ENCODE measurements around the gene KLF9. TPM values are rescaled to one million over a fixed set of nuclear protein-coding genes. Genes with fewer than 3 reads are reported as not detected.
A peak's percentile ranks its signal among the peaks of the same experiment; 100 is the strongest.

KLF9 gene
- total and polyA plus RNA-seq, 9 of the 15 experiments (the other 6 are each of a cell fraction or from before 2014, with no cell fraction given), result 3.3 to 11.9 (median 6.9) TPM

DNA sequence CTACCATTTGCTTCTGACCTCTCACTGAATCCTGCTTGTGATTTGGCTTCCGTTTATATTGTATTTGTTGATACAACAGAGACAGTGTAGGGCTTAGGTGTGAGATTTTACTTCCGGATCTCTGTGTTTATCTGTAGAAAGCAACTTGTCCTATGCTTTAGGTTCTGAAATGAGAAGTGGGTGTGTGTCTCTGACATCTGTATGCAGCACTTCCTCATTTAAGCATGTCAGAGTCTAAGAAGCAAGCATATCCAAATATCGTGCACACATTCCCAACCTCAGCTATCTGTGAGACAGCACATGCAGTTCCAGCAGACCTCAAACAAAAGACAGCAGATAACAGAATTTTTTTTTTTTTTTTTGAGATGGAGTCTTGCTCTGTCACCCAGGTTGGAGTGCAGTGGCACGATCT lies 16.3 kb downstream of the KLF9 start (continued):
- TF ChIP-seq, protein P1, sequence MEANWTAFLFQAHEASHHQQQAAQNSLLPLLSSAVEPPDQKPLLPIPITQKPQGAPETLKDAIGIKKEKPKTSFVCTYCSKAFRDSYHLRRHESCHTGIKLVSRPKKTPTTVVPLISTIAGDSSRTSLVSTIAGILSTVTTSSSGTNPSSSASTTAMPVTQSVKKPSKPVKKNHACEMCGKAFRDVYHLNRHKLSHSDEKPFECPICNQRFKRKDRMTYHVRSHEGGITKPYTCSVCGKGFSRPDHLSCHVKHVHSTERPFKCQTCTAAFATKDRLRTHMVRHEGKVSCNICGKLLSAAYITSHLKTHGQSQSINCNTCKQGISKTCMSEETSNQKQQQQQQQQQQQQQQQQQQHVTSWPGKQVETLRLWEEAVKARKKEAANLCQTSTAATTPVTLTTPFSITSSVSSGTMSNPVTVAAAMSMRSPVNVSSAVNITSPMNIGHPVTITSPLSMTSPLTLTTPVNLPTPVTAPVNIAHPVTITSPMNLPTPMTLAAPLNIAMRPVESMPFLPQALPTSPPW (CRISPR knock-in tag; IDR thresholded peaks at IDR 0.05), result peak; percentile 45
- TF ChIP-seq GATAD2B (IDR thresholded peaks at IDR 0.05; ENCODE audit: borderline replicate concordance) (no peak; the same call in 1 of the 2 replicates), TEAD4 (IDR thresholded peaks at IDR 0.05; ENCODE audit: low read length) (peak; percentile 95), TEAD4 (CRISPR knock-in tag; IDR thresholded peaks at IDR 0.05; ENCODE audit: borderline replicate concordance) (no peak), NUFIP1 (IDR thresholded peaks at IDR 0.05; ENCODE audit: partially characterized antibody) (no peak), ADNP (tag; IDR thresholded peaks at IDR 0.05) (no peak), TBP (optimal IDR thresholded peaks at IDR 0.05; ENCODE audit: low read depth, low read length) (no peak), KLF10 (CRISPR knock-in tag; IDR thresholded peaks at IDR 0.05) (no peak), ATF4 (CRISPR knock-in tag; IDR thresholded peaks at IDR 0.05) (no peak), ZNF347 (CRISPR knock-in tag; IDR thresholded peaks at IDR 0.05; ENCODE audit: low read depth) (no peak), RNF2 (IDR thresholded peaks at IDR 0.05) (peak; percentile 38; the same call in 1 of the 2 replicates), MCM2 (IDR thresholded peaks at IDR 0.05; ENCODE audit: low read depth) (no peak), ZNF232 (CRISPR knock-in tag; IDR thresholded peaks at IDR 0.05) (no peak), ZC3H8 (IDR thresholded peaks at IDR 0.05) (no peak), KAT2B (IDR thresholded peaks at IDR 0.05; ENCODE audit: low read depth, low read length) (no peak), ZNF12 (CRISPR knock-in tag; IDR thresholded peaks at IDR 0.05) (no peak), SIX5 (IDR thresholded peaks at IDR 0.05; ENCODE audit: borderline replicate concordance in 1 of 2, insufficient read depth in 1 of 2, low read depth in 1 of 2, low read length in 2 of 2) (no peak)
- TF ChIP-seq, protein P2, sequence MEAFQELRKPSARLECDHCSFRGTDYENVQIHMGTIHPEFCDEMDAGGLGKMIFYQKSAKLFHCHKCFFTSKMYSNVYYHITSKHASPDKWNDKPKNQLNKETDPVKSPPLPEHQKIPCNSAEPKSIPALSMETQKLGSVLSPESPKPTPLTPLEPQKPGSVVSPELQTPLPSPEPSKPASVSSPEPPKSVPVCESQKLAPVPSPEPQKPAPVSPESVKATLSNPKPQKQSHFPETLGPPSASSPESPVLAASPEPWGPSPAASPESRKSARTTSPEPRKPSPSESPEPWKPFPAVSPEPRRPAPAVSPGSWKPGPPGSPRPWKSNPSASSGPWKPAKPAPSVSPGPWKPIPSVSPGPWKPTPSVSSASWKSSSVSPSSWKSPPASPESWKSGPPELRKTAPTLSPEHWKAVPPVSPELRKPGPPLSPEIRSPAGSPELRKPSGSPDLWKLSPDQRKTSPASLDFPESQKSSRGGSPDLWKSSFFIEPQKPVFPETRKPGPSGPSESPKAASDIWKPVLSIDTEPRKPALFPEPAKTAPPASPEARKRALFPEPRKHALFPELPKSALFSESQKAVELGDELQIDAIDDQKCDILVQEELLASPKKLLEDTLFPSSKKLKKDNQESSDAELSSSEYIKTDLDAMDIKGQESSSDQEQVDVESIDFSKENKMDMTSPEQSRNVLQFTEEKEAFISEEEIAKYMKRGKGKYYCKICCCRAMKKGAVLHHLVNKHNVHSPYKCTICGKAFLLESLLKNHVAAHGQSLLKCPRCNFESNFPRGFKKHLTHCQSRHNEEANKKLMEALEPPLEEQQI (IDR thresholded peaks at IDR 0.05), result peak; percentile 52; the same call in 1 of the 2 replicates
- TF ChIP-seq, protein P3, sequence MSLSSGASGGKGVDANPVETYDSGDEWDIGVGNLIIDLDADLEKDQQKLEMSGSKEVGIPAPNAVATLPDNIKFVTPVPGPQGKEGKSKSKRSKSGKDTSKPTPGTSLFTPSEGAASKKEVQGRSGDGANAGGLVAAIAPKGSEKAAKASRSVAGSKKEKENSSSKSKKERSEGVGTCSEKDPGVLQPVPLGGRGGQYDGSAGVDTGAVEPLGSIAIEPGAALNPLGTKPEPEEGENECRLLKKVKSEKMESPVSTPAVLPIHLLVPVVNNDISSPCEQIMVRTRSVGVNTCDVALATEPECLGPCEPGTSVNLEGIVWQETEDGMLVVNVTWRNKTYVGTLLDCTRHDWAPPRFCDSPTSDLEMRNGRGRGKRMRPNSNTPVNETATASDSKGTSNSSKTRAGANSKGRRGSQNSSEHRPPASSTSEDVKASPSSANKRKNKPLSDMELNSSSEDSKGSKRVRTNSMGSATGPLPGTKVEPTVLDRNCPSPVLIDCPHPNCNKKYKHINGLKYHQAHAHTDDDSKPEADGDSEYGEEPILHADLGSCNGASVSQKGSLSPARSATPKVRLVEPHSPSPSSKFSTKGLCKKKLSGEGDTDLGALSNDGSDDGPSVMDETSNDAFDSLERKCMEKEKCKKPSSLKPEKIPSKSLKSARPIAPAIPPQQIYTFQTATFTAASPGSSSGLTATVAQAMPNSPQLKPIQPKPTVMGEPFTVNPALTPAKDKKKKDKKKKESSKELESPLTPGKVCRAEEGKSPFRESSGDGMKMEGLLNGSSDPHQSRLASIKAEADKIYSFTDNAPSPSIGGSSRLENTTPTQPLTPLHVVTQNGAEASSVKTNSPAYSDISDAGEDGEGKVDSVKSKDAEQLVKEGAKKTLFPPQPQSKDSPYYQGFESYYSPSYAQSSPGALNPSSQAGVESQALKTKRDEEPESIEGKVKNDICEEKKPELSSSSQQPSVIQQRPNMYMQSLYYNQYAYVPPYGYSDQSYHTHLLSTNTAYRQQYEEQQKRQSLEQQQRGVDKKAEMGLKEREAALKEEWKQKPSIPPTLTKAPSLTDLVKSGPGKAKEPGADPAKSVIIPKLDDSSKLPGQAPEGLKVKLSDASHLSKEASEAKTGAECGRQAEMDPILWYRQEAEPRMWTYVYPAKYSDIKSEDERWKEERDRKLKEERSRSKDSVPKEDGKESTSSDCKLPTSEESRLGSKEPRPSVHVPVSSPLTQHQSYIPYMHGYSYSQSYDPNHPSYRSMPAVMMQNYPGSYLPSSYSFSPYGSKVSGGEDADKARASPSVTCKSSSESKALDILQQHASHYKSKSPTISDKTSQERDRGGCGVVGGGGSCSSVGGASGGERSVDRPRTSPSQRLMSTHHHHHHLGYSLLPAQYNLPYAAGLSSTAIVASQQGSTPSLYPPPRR (CRISPR knock-in tag; IDR thresholded peaks at IDR 0.05; ENCODE audit: borderline replicate concordance), result no peak; the same call in 1 of the 2 replicates
